HepG2 (cell line): ENCODE measurements around the gene BCL2A1. TPM values are rescaled to one million over a fixed set of nuclear protein-coding genes. Genes with fewer than 3 reads are reported as not detected.

Experiments used
- ATAC-seq: fragments of 200-7000 bp; cut with Tn5 transposase; 3 replicates; pipeline ENCODE4 v1.9.1; 2020; ENCODE audit warnings: mild to moderate bottlenecking, moderate library complexity
- BruUV-seq: library from RNA; stranded (reverse); fragments of 400-500 nt; replicated peaks from 2 replicates; lab custom pipeline; 2021; lab: Mats Ljungman, UMichigan
- CTCF ChIA-PET: fragments of 300-600 bp; formaldehyde crosslinking; extraction: SDS; loops from one replicate; lab custom pipeline; 2021; ENCODE audit warnings: low total read pairs, inconsistent platforms, low intra/inter-chr PET ratio; lab: Yijun Ruan, JAX
- POLR2A ChIA-PET: fragments of 350-600 bp; sonication (Branson Sonifier 250); formaldehyde crosslinking; loops from one replicate; lab custom pipeline; 2020; ENCODE audit warnings: antibody characterized with exemption, inconsistent platforms; lab: Yijun Ruan, JAX
- DNase-seq: peaks from one replicate; pipeline ENCODE4 v3.0.0-alpha.2; 2015; ENCODE audit warnings: low spot score
- FAIRE-seq: peaks from 3 replicates; lab custom pipeline; 2011; peaks lifted over from hg19 to GRCh38; lab: Jason Lieb, UNC
- H2AFZ ChIP-seq: one replicate; pipeline ENCODE4 v1.6.1; 2011; ENCODE audit warnings: low read length, inconsistent platforms
- H3K27ac ChIP-seq: fragments of 300-600 bp; 3 replicates; pipeline ENCODE4 v1.8.0; 2011; ENCODE audit warnings: mixed run types, mild to moderate bottlenecking, mixed read lengths, low read length, inconsistent platforms; ENCODE audit not compliant: insufficient read depth; ENCODE audit errors: extremely low read length
- H3K27me3 ChIP-seq, 2 experiments: fragments of 200-600 bp in 1 of 2; 2 replicates in 1 of 2; 3 replicates in 1 of 2; pipeline versions ENCODE4 v1.6.0 to v1.8.0; 2011; ENCODE audit warnings: low read length in 2 of 2, mild to moderate bottlenecking in 2 of 2, moderate library complexity in 2 of 2, inconsistent platforms in 1 of 2; ENCODE audit not compliant: insufficient read depth in 2 of 2, control insufficient read depth in 1 of 2
- H3K36me3 ChIP-seq, 2 experiments: fragments of 200-600 bp in 1 of 2; replicated peaks in 1 of 2; 2 replicates in 1 of 2; 3 replicates in 1 of 2; pipeline versions ENCODE4 v1.5.1 to v1.8.0; 2011; ENCODE audit warnings: low read length in 2 of 2, inconsistent platforms in 1 of 2; ENCODE audit not compliant: insufficient read depth in 2 of 2, control insufficient read depth in 1 of 2
- H3K4me1 ChIP-seq: 2 replicates; pipeline ENCODE4 v1.5.1; 2012; ENCODE audit warnings: low read length, inconsistent platforms; ENCODE audit not compliant: insufficient read depth
- H3K4me2 ChIP-seq: 2 replicates; pipeline ENCODE4 v1.6.0; 2011; ENCODE audit warnings: low read depth, low read length, inconsistent platforms
- H3K4me3 ChIP-seq, 3 experiments: fragments of 200-600 bp in 1 of 3; sonication (generic), shearing (Covaris generic) in 1 of 3; replicated peaks in 1 of 3; 2 replicates each; pipeline ENCODE4 v1.5.1; 2011 to 2016; ENCODE audit warnings: low read length in 3 of 3, inconsistent platforms in 2 of 3, low read depth in 2 of 3, mild to moderate bottlenecking in 2 of 3, control low read depth in 1 of 3, mixed read lengths in 1 of 3; ENCODE audit not compliant: insufficient read depth in 1 of 3
- H3K79me2 ChIP-seq: one replicate; pipeline ENCODE4 v1.6.1; 2011; ENCODE audit warnings: low read length, inconsistent platforms; ENCODE audit not compliant: insufficient read depth
- H3K9ac ChIP-seq: 2 replicates; pipeline ENCODE4 v1.6.0; 2011; ENCODE audit warnings: mild to moderate bottlenecking, low read depth, low read length, inconsistent platforms; ENCODE audit not compliant: insufficient read depth
- H3K9me3 ChIP-seq: 2 replicates; pipeline ENCODE4 v1.5.1; 2012; ENCODE audit warnings: mild to moderate bottlenecking, low read length
- H4K20me1 ChIP-seq: 2 replicates; pipeline ENCODE4 v1.6.0; 2011; ENCODE audit warnings: inconsistent platforms, mild to moderate bottlenecking, low read length, moderate library complexity; ENCODE audit not compliant: insufficient read depth
- CEBPZ ChIP-seq: IDR thresholded peaks from 2 replicates; pipeline ENCODE4 v1.6.1; 2012; ENCODE audit warnings: low read length, improper control_type of control experiment
- ZNF569 ChIP-seq: sonication (generic); formaldehyde crosslinking; IDR thresholded peaks from 2 replicates; pipeline ENCODE4 v1.5.0; 2020; ENCODE audit warnings: mild to moderate bottlenecking, missing genetic modification reagents, moderate library complexity, borderline replicate concordance
- WGBS: methylation state at CpG from one replicate; pipeline ENCODE4 v1.1.6; 2017; ENCODE audit warnings: low lambda C conversion rate; 5-methylcytosine and 5-hydroxymethylcytosine counted together
- in situ Hi-C: cut with HindIII; loops from 2 replicates; pipeline ENCODE4 v1.10.0; 2017; ENCODE audit warnings: low pct_unique_long_range_greater_than_20kb; ENCODE audit not compliant: extremely low pct_ligation_motif_present
- intact Hi-C: fragments of 100-400 bp; cut with micrococcal nuclease; formaldehyde crosslinking; loops from one replicate; pipeline ENCODE4 v1.10.0; 2022; ENCODE audit not compliant: unreplicated experiment
- polyA plus RNA-seq, 8 experiments: library from polyadenylated mRNA; depleted of rRNA in 3 of 8; stranded (reverse) in 7 of 8; unstranded in 1 of 8; fragments of >200 nt; fragmentation: Illumina TruSeq in 4 of 8; extraction: Trizol in 4 of 8; gene quantifications; 2 replicates each; pipeline versions ENCODE4 v1.2.1 to v1.2.3, GENCODE V29; 2011 to 2016; ENCODE audit warnings: low read depth in 4 of 8, missing spikeins in 1 of 8, mixed read lengths in 1 of 8; ENCODE audit not compliant: insufficient read depth in 1 of 8
- total RNA-seq, 5 experiments: library from RNA; depleted of rRNA; stranded (reverse); fragments of >200 nt; fragmentation: Illumina TruSeq; extraction: Trizol; gene quantifications; 2 replicates each; pipeline ENCODE4 v1.2.3, GENCODE V29; 2016; ENCODE audit warnings: low read depth in 1 of 5
- TF ChIP-seq, protein P1 (sequence below): sonication (generic); formaldehyde crosslinking; IDR thresholded peaks from 2 replicates; pipeline ENCODE4 v1.5.0; 2020; ENCODE audit warnings: mild to moderate bottlenecking, missing genetic modification reagents

The BCL2A1 gene
- total and polyA plus RNA-seq, 2 of the 13 experiments (the other 11 are each of a cell fraction or from before 2014, with no cell fraction given): 0.08 to 0.31 TPM

DNA sequence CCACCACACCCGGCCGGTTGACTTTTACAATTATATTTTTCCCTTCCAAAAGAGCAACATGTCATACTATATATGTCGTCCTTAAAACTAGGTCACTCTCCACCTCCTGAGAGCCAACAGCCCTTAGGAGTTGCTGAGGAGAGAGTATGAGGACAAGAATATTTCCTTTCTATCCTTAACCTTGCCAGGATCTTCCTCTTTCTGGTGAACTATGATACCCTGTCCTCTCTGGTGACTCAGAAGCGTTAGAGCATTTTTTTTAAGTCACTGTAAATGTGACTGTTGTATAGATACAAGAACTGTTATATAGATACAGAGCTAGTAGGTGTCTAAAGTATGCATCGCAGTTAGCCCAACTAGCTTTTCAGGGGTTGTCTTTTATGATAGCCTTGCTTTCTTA lies 40.5 kb downstream of the BCL2A1 start:
- Histone ChIP-seq H3K9me3 (no peaks in the 10 kb centered on the region), H3K27ac (no peak overlapping the region), H3K4me2 (no peak overlapping the region), H3K4me3 (no peak overlapping the region), H3K4me1 (peaks cover 17% of the 10 kb centered on the region), H3K9ac (no peak overlapping the region), H4K20me1 (no peaks in the 10 kb centered on the region), H3K27me3 (peaks cover 0 to 12% of the 10 kb centered on the region in 2 experiments; a peak in 2 of 5 replicates), H3K36me3 (no peaks in the 10 kb centered on the region), H3K79me2 (no peaks in the 10 kb centered on the region), H2AFZ (no peak overlapping the region)
- no TSS peak for BruUV-seq
- WGBS: 25% methylated on average over 5 of the region's 5 CpGs
- intact Hi-C loops (no loop called here), in situ Hi-C loops (no loop called here)
- CTCF ChIA-PET: no interaction called here
- TF ChIP-seq ZNF569 (CRISPR knock-in tag): no peak
- no peak for TF ChIP-seq CEBPZ
- TF ChIP-seq, protein P1, sequence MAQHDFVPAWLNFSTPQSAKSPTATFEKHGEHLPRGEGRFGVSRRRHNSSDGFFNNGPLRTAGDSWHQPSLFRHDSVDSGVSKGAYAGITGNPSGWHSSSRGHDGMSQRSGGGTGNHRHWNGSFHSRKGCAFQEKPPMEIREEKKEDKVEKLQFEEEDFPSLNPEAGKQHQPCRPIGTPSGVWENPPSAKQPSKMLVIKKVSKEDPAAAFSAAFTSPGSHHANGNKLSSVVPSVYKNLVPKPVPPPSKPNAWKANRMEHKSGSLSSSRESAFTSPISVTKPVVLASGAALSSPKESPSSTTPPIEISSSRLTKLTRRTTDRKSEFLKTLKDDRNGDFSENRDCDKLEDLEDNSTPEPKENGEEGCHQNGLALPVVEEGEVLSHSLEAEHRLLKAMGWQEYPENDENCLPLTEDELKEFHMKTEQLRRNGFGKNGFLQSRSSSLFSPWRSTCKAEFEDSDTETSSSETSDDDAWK: no peak
- no peak for DNase-seq
- no peak for ATAC-seq
- POLR2A ChIA-PET: no interaction called here
- no peak for FAIRE-seq
